GM19452 (cell line): ENCODE measurements around the gene PRKCE.
"Not testable (repeated sequence)": the region's sequence is repeated elsewhere in the genome, so short reads cannot be mapped to it uniquely, and the experiment has no call there.

Source experiments
- ATAC-seq: cut with Tn5 transposase; IDR thresholded peaks from one replicate; pipeline ENCODE4 v1.9.1; 2021; ENCODE audit not compliant: unreplicated experiment

Gene PRKCE

DNA sequence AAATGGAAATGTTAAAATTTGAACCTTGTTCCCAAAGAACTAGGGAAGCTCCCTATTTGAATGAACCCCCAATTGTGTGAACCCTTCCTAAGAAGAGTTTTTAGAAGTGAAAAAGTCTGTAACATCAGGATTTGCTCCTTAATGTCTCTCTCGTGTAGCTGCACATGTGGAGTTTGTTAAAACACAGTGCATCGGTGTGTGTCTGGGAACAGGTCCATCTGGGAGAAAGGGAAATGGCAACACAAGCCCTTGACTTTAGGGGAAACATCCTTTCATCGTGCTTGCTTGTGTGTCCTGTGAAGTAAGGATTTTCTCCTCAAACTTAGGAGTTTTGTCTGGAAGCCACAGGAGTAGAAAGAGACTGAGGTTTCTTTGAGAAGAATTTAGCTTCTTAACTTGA is 203.9 kb downstream of the PRKCE start:
- ATAC-seq = no peak

- ATAC-seq = no peak
Observed at GRCh38 chr2:45856391-45857274, 205.2 kb downstream of the PRKCE start.

GRCh38 chr2:45857275-45857609 is 205.8 kb downstream of the PRKCE start:
- no peak for ATAC-seq

- ATAC-seq = no peak
Observed at GRCh38 chr2:45857867-45858520, 206.5 kb downstream of the PRKCE start.

- ATAC-seq = not testable (repeated sequence)
Observed at GRCh38 chr2:45858872-45859271, 207.4 kb downstream of the PRKCE start.

- ATAC-seq = no peak
Observed at GRCh38 chr2:45859682-45860081, 208.2 kb downstream of the PRKCE start.

DNA sequence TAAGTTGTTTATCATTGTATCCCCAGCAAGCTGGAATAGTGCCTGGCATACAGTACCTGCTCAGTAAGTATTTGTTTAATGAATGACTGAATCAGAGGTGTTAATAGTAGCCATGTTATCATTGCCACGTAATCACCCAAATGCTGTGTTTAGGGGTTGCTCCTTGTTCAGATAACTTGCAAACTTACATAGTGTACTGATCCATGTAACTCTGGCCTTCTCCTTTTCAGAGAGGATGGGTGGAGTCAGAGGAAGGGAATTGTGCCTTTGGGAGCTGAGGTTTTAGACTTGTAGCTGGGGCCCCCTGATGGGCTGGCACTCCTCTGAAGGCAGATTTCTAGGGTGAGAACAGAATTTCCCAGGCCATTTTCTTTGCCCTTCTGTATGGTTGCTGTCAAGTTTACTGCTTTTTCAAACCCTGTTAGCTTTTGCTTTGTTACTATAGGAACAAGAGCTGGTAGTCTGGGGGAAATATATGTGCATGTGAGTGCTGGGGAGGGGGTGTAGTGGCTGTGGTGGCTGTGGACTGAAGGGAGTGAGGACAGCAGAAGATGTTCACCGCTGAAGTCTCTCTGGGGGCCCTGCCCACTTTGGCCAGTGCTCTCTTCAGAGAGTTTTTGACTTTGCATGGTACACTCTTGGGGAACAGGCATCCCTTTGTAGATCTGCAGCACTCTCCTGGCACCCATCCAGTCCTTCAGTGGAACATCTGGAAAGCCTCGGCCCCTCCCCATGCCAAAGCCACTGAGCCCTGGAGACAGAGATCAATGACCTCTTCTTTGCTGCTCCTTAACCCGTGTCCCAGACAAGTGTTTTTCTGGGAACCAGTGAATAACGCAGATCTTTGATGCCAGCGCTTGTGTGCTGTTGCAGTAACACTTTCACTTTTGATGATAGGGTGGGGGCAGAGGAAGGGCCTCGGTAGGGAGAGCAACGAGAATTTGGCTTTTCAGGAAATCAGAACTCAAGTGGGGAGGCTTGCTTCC is 209.0 kb downstream of the PRKCE start:
- ATAC-seq = no peak

GRCh38 chr2:45862843-45863242 is 211.4 kb downstream of the PRKCE start:
- no peak for ATAC-seq

- ATAC-seq = no peak
Observed at GRCh38 chr2:45864121-45864520, 212.6 kb downstream of the PRKCE start.

DNA sequence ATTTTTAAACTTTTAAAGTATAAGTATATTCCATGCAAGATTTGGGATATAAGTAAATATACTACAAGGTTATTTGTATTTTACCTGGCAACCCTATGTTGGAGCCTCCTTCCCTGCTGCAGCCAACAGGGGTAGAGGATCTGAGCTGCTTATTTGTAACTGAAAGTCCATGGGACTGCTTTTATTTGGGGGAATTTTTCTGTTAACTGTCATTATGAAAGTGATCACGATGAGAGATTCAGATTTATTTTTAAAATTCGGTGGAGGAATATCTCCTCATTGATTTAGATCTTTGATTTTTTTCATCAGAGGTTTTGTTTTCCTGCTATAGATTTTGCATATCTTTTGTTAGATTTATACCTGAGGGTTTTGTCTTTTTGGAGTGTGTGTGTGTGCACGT is 215.9 kb downstream of the PRKCE start:
- no peak for ATAC-seq

GRCh38 chr2:45867800-45868199 is 216.3 kb downstream of the PRKCE start:
- no peak for ATAC-seq

- ATAC-seq = no peak
Observed at GRCh38 chr2:45869165-45869501, 217.7 kb downstream of the PRKCE start.

DNA sequence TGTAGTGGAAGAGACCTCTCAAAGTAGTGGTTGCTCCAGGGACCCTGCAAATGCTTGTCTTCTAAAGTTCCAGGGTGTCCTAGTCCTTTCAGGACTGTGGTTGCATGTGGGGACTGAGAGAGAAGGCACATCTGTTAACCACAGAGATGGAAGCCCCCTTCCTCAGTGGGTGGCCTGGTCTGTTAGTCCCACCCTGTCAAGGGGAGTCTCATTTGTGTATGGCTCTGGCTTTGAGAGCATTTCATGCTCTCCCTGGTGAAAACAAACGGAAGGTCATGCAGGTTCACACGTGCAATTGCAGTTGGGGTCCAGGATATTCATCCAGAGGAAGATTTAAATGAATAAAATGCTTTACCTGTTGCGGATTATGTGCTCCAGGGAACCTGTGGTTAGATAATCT is 219.6 kb downstream of the PRKCE start:
- no peak for ATAC-seq

GRCh38 chr2:45871541-45871940 is 220.1 kb downstream of the PRKCE start:
- no peak for ATAC-seq

GRCh38 chr2:45872211-45872610 is 220.7 kb downstream of the PRKCE start:
- no peak for ATAC-seq

DNA sequence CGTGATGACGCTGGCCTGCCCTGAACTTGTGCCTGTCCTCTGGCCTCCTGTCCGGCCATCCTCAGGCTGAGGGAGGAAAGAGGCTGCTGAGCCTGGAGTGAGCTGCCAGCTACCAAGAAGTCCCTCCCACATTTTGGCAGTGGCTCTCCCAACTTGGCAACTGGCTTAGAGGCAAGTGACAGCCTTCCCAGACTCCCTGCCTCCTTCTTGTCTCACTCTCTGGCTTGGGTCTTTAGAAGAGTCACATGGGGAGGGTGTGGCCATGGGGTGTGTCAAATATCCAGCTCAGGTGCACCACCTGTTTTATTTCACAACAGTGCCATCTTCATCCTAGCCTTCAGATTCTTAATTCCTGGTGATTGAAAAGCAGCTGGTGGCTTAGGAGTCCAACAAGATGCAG is 222.9 kb downstream of the PRKCE start:
- no peak for ATAC-seq

- ATAC-seq = no peak
Observed at GRCh38 chr2:45876611-45877010, 225.1 kb downstream of the PRKCE start.

DNA sequence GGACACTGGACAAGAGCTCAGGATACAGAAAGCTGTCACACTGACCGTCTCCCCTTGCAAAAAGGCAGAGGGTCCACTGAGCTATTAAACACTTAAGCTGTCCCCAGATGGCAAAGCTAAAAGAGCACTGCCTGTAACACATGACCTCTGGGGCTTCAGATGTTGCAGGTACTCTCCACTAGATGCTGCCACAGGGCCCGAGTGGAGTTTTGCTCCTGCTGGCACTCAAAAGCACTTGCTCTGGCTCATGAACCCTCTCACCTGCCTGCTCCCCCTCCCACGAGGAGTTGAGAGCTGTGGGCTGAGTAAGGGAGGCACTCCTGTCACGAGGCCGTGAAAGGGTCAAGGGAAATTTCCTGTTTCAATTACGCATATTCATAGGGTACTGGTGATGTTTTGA is 227.9 kb downstream of the PRKCE start:
- ATAC-seq = no peak

- no peak for ATAC-seq
Observed at GRCh38 chr2:45879936-45880335, 228.5 kb downstream of the PRKCE start.

- ATAC-seq = no peak
Observed at GRCh38 chr2:45881970-45882581, 230.6 kb downstream of the PRKCE start.
